K562 (cell line): ENCODE data around the gene CDPF1.

ENCODE experiments used
- FOXM1 ChIP-seq, 2 experiments: fragments of 450-650 bp in 1 of 2; sonication (generic) in 1 of 2; formaldehyde crosslinking in 1 of 2; IDR thresholded peaks; 2 replicates each; pipeline versions ENCODE4 v1.6.1 to v1.9.0; 2017 to 2022; ENCODE audit warnings: low read depth in 2 of 2, mild to moderate bottlenecking in 2 of 2, missing genetic modification reagents in 1 of 2, moderate library complexity in 1 of 2
- MCM2 ChIP-seq: fragments of 450-650 bp; IDR thresholded peaks from 2 replicates; pipeline ENCODE4 v1.6.1; 2017; ENCODE audit warnings: low read depth, mild to moderate bottlenecking
- MED1 ChIP-seq: sonication (generic); formaldehyde crosslinking; IDR thresholded peaks from 2 replicates; pipeline ENCODE4 v1.8.1; 2023; ENCODE audit warnings: missing genetic modification reagents, borderline replicate concordance
- POLR2A ChIP-seq: fragments of 450-650 bp; conservative IDR thresholded peaks from 2 replicates; pipeline ENCODE4 v1.6.1; 2016
- SPI1 ChIP-seq: IDR thresholded peaks from 2 replicates; pipeline ENCODE4 v1.6.1; 2011; ENCODE audit warnings: low read depth, low read length, control low read depth, borderline replicate concordance
- TF ChIP-seq, protein P1 (sequence below), 2 experiments: IDR thresholded peaks; 2 replicates each; pipeline ENCODE4 v1.6.1; 2011; ENCODE audit warnings: borderline replicate concordance in 1 of 2, control low read depth in 1 of 2, low read depth in 1 of 2, low read length in 1 of 2, mild to moderate bottlenecking in 1 of 2, mixed read lengths in 1 of 2, moderate library complexity in 1 of 2; ENCODE audit not compliant: insufficient read depth in 1 of 2, insufficient read length in 1 of 2, poor library complexity in 1 of 2, severe bottlenecking in 1 of 2; ENCODE audit errors: extremely low read depth in 1 of 2
- TF ChIP-seq, protein P2 (sequence below), 2 experiments: fragments of 450-650 bp; formaldehyde crosslinking in 1 of 2; IDR thresholded peaks; 2 replicates each; pipeline versions ENCODE4 v1.4.0 to v1.6.1; 2014 to 2020; ENCODE audit warnings: mild to moderate bottlenecking in 2 of 2, borderline replicate concordance in 1 of 2, low read depth in 1 of 2

DNA sequence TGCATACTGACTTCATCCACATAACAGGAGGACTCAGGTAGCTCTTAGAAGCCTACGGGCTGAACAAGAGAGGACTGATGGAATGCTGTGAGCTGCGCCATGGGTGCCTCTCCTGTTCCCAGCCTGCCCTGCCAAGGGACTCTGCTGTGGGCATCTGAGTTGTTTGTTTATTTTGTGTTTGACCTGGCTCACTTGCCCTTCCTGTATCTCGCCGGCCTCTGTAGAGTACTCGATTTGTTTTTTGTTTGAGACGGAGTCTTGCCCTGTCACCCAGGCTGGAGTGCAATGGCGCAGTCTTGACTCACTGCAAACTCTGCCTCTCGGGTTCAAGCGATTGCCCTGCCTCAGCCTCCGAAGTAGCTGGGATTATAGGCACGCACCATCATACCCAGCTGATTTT, 19.5 kb upstream of the CDPF1 start:
- TF ChIP-seq FOXM1 (IDR thresholded peaks at IDR 0.05; ENCODE audit: low read depth) (no peak), FOXM1 (CRISPR knock-in tag; IDR thresholded peaks at IDR 0.05; ENCODE audit: low read depth) (no peak), SPI1 (no peak), MCM2 (no peak), POLR2A (no peak), MED1 (CRISPR knock-in tag) (no peak)
- TF ChIP-seq, protein P1, sequence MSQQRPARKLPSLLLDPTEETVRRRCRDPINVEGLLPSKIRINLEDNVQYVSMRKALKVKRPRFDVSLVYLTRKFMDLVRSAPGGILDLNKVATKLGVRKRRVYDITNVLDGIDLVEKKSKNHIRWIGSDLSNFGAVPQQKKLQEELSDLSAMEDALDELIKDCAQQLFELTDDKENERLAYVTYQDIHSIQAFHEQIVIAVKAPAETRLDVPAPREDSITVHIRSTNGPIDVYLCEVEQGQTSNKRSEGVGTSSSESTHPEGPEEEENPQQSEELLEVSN (IDR thresholded peaks at IDR 0.05; ENCODE audit: borderline replicate concordance in 1 of 2, extremely low read depth in 1 of 2, insufficient read depth in 1 of 2, insufficient read length in 1 of 2, low read depth in 1 of 2, low read length in 1 of 2, poor library complexity in 1 of 2, severe bottlenecking in 1 of 2): no peak
- TF ChIP-seq, protein P2, sequence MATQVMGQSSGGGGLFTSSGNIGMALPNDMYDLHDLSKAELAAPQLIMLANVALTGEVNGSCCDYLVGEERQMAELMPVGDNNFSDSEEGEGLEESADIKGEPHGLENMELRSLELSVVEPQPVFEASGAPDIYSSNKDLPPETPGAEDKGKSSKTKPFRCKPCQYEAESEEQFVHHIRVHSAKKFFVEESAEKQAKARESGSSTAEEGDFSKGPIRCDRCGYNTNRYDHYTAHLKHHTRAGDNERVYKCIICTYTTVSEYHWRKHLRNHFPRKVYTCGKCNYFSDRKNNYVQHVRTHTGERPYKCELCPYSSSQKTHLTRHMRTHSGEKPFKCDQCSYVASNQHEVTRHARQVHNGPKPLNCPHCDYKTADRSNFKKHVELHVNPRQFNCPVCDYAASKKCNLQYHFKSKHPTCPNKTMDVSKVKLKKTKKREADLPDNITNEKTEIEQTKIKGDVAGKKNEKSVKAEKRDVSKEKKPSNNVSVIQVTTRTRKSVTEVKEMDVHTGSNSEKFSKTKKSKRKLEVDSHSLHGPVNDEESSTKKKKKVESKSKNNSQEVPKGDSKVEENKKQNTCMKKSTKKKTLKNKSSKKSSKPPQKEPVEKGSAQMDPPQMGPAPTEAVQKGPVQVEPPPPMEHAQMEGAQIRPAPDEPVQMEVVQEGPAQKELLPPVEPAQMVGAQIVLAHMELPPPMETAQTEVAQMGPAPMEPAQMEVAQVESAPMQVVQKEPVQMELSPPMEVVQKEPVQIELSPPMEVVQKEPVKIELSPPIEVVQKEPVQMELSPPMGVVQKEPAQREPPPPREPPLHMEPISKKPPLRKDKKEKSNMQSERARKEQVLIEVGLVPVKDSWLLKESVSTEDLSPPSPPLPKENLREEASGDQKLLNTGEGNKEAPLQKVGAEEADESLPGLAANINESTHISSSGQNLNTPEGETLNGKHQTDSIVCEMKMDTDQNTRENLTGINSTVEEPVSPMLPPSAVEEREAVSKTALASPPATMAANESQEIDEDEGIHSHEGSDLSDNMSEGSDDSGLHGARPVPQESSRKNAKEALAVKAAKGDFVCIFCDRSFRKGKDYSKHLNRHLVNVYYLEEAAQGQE (IDR thresholded peaks at IDR 0.05; ENCODE audit: borderline replicate concordance): no peak
- TF ChIP-seq, protein P2 (CRISPR knock-in tag; IDR thresholded peaks at IDR 0.05; ENCODE audit: low read depth): no peak
